Measurements from ENCODE around the gene ATP2B2. TPM values are rescaled to one million over a fixed set of nuclear protein-coding genes. Genes with fewer than 3 reads are reported as not detected.

The ATP2B2 gene
- total and polyA plus RNA-seq, 10 of the 15 experiments (the other 5 are each of a cell fraction or from before 2014, with no cell fraction given): 0.04 TPM; not detected in 9

- ChIA-PET RAD21 (ENCODE audit: unreplicated experiment) (interaction anchor here (1.3 kb wide), 1 partner anchor 9 kb away, joined by 8 read pairs; the partner anchor contains the start of gene GHRL), CTCF (no interaction called here), SMC1A (ENCODE audit: uncharacterized antibody, unreplicated experiment) (interaction anchor here (1.2 to 3.9 kb wide), 2 partner anchors 9 to 20 kb away, joined by 3 to 13 read pairs; partner anchors contain the start of gene GHRL), POLR2A (interaction anchor here (0.5 to 1.2 kb wide), 4 partner anchors 9 to 36 kb away, joined by 3 to 4 read pairs (median 3); partner anchors contain the start of gene GHRL)
- peaks cover 22 to 30% of the 10 kb centered on the region in 2 experiments for H3K36me3 ChIP-seq (ENCODE audit: control insufficient read depth in 2 of 2, insufficient read depth in 2 of 2, low read length in 1 of 2)
- no peak overlapping the region for H3K9ac ChIP-seq (ENCODE audit: control insufficient read depth, insufficient read depth, low read length)
- peaks cover 7% of the 10 kb centered on the region; the same call in 1 of the 2 replicates for H3K4me1 ChIP-seq (ENCODE audit: control insufficient read depth, insufficient read depth, low read length)
- in situ Hi-C loops (cut with MboI) (no loop called here), intact Hi-C loops (cut with micrococcal nuclease; ENCODE audit: unreplicated experiment) (no loop called here)
- H3K27me3 ChIP-seq (replicated peaks in 1 of 2; ENCODE audit: control insufficient read depth in 2 of 2, insufficient read depth in 2 of 2, low read length in 1 of 2): no peaks in the 10 kb centered on the region
- WGBS (ENCODE audit: insufficient coverage, insufficient replicate concordance, low lambda C conversion rate, missing lambda C conversion rate): 85% methylated on average over 5 of the region's 5 CpGs
- no peak overlapping the region for H3K4me3 ChIP-seq
- H3K27ac ChIP-seq (ENCODE audit: control insufficient read depth, insufficient read depth): no peak overlapping the region
- H3K4me2 ChIP-seq (ENCODE audit: control insufficient read depth, insufficient read depth): no peak overlapping the region
- BruUV-seq (replicated peaks): no TSS peak
- H4K20me1 ChIP-seq (ENCODE audit: control insufficient read depth, insufficient read depth): no peaks in the 10 kb centered on the region
- H3K79me2 ChIP-seq (ENCODE audit: control insufficient read depth, insufficient read depth, low read length): no peaks in the 10 kb centered on the region
- H2AFZ ChIP-seq (ENCODE audit: control insufficient read depth, low read depth, low read length): no peak overlapping the region
- DNase-seq (ENCODE audit: low read depth, low spot score) (no peak), FAIRE-seq (no peak), ATAC-seq (no peak)
- TF ChIP-seq, protein P1, sequence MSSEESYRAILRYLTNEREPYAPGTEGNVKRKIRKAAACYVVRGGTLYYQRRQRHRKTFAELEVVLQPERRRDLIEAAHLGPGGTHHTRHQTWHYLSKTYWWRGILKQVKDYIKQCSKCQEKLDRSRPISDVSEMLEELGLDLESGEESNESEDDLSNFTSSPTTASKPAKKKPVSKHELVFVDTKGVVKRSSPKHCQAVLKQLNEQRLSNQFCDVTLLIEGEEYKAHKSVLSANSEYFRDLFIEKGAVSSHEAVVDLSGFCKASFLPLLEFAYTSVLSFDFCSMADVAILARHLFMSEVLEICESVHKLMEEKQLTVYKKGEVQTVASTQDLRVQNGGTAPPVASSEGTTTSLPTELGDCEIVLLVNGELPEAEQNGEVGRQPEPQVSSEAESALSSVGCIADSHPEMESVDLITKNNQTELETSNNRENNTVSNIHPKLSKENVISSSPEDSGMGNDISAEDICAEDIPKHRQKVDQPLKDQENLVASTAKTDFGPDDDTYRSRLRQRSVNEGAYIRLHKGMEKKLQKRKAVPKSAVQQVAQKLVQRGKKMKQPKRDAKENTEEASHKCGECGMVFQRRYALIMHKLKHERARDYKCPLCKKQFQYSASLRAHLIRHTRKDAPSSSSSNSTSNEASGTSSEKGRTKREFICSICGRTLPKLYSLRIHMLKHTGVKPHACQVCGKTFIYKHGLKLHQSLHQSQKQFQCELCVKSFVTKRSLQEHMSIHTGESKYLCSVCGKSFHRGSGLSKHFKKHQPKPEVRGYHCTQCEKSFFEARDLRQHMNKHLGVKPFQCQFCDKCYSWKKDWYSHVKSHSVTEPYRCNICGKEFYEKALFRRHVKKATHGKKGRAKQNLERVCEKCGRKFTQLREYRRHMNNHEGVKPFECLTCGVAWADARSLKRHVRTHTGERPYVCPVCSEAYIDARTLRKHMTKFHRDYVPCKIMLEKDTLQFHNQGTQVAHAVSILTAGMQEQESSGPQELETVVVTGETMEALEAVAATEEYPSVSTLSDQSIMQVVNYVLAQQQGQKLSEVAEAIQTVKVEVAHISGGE (CRISPR knock-in tag; IDR thresholded peaks at IDR 0.05): no peak
- TF ChIP-seq ZNF622 (IDR thresholded peaks at IDR 0.05) (no peak), IRF5 (IDR thresholded peaks at IDR 0.05; ENCODE audit: borderline replicate concordance) (no peak), KLF5 (IDR thresholded peaks at IDR 0.05; ENCODE audit: partially characterized antibody) (no peak), HSF1 (IDR thresholded peaks at IDR 0.05; ENCODE audit: low read depth, low read length) (no peak), NFXL1 (IDR thresholded peaks at IDR 0.05; ENCODE audit: borderline replicate concordance) (no peak), ZNF217 (IDR thresholded peaks at IDR 0.05) (no peak), IKZF1 (conservative IDR thresholded peaks at IDR 0.05) (no peak), NBN (IDR thresholded peaks at IDR 0.05) (no peak), NRF1 (conservative IDR thresholded peaks at IDR 0.05; ENCODE audit: low read depth, low read length) (no peak), POU2F2 (IDR thresholded peaks at IDR 0.05; ENCODE audit: borderline replicate concordance, low read depth, low read length) (no peak)
- no peaks in the 10 kb centered on the region for H3K9me3 ChIP-seq (replicated peaks; ENCODE audit: control insufficient read depth, insufficient read depth, low read length)
Measured at GRCh38 chr3:10283638-10284037, 221.7 kb downstream of the ATP2B2 start.
